ENCODE measurements around the gene CMC2.
A peak's percentile ranks its signal among the peaks of the same experiment; 100 is the strongest.

The CMC2 gene

DNA sequence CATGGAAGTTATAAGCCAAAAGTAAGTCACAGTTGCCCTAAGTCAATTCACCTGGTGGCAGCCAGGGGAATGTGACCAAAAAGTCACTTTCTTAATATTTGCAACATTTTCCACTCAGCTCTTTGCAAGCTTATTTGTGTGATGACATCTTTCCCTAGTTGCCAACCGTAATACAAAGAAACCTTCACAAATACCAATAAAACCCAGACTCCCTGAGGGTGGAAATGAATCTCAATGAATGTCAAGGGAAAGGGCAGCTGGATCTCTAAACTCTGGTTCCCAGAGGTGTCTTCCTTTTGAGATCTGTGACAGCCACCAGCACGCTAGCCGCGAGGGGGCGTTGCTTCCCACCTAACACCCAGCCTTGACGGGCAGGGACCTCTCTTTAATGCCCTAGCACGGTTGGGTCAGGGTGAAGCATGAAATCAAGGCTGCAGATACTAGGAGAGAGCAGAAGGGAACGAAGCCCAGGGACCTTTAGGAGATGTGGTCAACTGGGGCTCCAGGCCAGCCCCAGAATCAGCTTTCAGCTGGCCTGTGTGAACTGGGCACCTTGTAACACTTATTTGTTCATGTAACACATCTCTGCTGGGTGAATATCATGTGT is 82.2 kb downstream of the CMC2 start:
- DNase-seq (ENCODE audit: low spot score) = peak; percentile 49

- no peak for DNase-seq (ENCODE audit: low spot score)
Measured at GRCh38 chr16:80923356-80923755, 83.3 kb downstream of the CMC2 start.

Data from Ammon's horn (tissue), 1 donor.